GM12864 (cell line): ENCODE measurements around the gene VTI1A.

Source experiments
- DNase-seq: peaks from one replicate; pipeline ENCODE4 v3.0.0-alpha.2; 2011; ENCODE audit warnings: low read depth
- H3K4me3 ChIP-seq: 2 replicates; pipeline ENCODE4 v1.5.1; 2011; ENCODE audit warnings: mild to moderate bottlenecking, low read depth, low read length, control low read depth
- CTCF ChIP-seq: IDR thresholded peaks from 2 replicates; pipeline ENCODE4 v1.5.1; 2011; ENCODE audit warnings: low read depth, mild to moderate bottlenecking, moderate library complexity, low read length, control low read depth, inconsistent platforms; ENCODE audit errors: missing control alignments

VTI1A gene

GRCh38 chr10:112832959-112833358, 385.9 kb downstream of the VTI1A start:
- DNase-seq = no peak
- H3K4me3 ChIP-seq = no peak overlapping the region
- TF ChIP-seq CTCF = no peak

- no peak for DNase-seq
- no peak overlapping the region for H3K4me3 ChIP-seq
- TF ChIP-seq CTCF = no peak
These were observed 387.8 kb downstream of the VTI1A start for GRCh38 chr10:112834751-112835181.

GRCh38 chr10:112835217-112835715, 388.3 kb downstream of the VTI1A start:
- no peak for DNase-seq
- no peak for TF ChIP-seq CTCF
- H3K4me3 ChIP-seq = no peak overlapping the region

- no peak for DNase-seq
- TF ChIP-seq CTCF = no peak
- H3K4me3 ChIP-seq = no peak overlapping the region
These were observed 389.0 kb downstream of the VTI1A start for GRCh38 chr10:112835944-112836451.

- no peak for DNase-seq
- no peak for TF ChIP-seq CTCF
- H3K4me3 ChIP-seq = no peak overlapping the region
These were observed 391.9 kb downstream of the VTI1A start for GRCh38 chr10:112838784-112839481.

GRCh38 chr10:112839928-112840654, 393.1 kb downstream of the VTI1A start:
- no peak for DNase-seq
- no peak for TF ChIP-seq CTCF
- H3K4me3 ChIP-seq = no peak overlapping the region
